ENCODE data around the gene LRRC8B.
"Not testable (repeated sequence)": the region's sequence is repeated elsewhere in the genome, so short reads cannot be mapped to it uniquely, and the experiment has no call there.

LRRC8B gene

DNA sequence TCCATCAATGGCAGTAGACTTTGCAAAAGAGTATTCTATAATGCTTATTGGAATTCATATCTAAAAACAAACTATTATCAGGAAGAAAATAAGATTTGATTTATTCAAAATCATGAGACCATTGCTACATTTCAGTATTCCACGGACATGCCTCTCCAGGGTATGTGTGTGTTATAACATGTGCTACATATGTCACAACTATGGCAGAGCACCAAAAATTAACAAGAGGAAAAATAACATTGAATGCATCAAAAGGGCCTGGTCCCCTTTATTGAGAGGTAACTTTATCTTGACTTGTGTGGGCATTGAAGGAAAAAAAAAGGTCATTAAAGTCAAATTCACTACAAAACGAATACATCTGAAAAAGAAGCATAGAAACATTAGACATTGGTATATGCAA lies 22.6 kb upstream of the LRRC8B start:
- H3K27me3 ChIP-seq (ENCODE audit: control insufficient read depth, insufficient read depth, low read length) = peaks cover 2% of the 10 kb centered on the region; the same call in 1 of the 2 replicates
- no peak overlapping the region for H3K9ac ChIP-seq (ENCODE audit: low read length)
- H3K4me1 ChIP-seq (ENCODE audit: control insufficient read depth, insufficient read depth, low read length) = no peaks in the 10 kb centered on the region
- H3K9me3 ChIP-seq (ENCODE audit: control insufficient read depth, insufficient read depth, low read depth, low read length) = no peaks in the 10 kb centered on the region
- no peak overlapping the region for H3K27ac ChIP-seq (ENCODE audit: low read depth, low read length)
- no peak overlapping the region for H3K4me3 ChIP-seq (ENCODE audit: low read depth, low read length)
- no peaks in the 10 kb centered on the region for H3K36me3 ChIP-seq (ENCODE audit: control insufficient read depth, insufficient read depth, low read length)

DNA sequence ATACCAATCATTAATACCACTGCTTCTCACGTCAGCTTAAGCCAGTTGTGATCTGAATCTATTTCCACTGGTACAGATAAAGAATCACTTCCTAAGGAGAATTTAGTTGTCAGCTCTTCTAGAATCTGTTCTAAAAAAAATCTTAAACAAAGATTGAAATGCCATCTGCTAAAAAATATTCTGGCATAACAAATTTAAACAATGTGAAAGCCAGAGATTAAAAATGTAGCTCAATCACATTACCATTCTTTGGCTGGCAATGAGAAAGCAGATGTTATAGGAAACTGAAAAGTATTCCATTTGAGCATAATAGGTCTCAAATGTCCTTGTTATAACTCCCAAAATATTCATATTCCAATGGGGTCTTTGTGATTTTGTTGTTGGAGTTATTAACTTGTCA lies 21.7 kb upstream of the LRRC8B start:
- Histone ChIP-seq H3K9ac (ENCODE audit: low read length) (no peak overlapping the region), H3K27ac (ENCODE audit: low read depth, low read length) (no peak overlapping the region), H3K4me1 (ENCODE audit: control insufficient read depth, insufficient read depth, low read length) (no peaks in the 10 kb centered on the region), H3K36me3 (ENCODE audit: control insufficient read depth, insufficient read depth, low read length) (no peaks in the 10 kb centered on the region), H3K4me3 (ENCODE audit: low read depth, low read length) (no peak overlapping the region), H3K27me3 (ENCODE audit: control insufficient read depth, insufficient read depth, low read length) (peaks cover 2% of the 10 kb centered on the region; the same call in 1 of the 2 replicates), H3K9me3 (ENCODE audit: control insufficient read depth, insufficient read depth, low read depth, low read length) (no peaks in the 10 kb centered on the region)

DNA sequence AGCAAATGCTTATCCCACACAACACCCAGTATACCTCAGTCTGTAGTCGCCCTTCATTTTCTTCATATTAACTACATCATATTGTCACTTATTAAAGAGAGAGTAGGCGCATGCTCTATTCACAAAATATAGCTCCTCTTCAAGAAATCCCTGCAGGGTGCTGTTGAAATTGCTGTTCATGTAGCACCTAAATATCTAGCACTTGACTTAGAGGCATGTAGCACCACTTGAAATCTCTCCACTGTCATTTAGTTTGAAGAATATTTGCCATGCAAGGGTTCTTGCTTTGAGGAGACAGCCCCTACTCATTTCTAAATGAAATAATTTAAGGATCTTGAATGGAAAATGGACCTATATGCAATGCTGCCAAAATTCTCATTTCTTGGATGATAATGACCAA lies 20.9 kb upstream of the LRRC8B start:
- H3K9ac ChIP-seq (ENCODE audit: low read length) = no peak overlapping the region
- no peak overlapping the region for H3K27ac ChIP-seq (ENCODE audit: low read depth, low read length)
- no peaks in the 10 kb centered on the region for H3K36me3 ChIP-seq (ENCODE audit: control insufficient read depth, insufficient read depth, low read length)
- no peak overlapping the region for H3K4me3 ChIP-seq (ENCODE audit: low read depth, low read length)
- peaks cover 4% of the 10 kb centered on the region; the same call in 1 of the 2 replicates for H3K9me3 ChIP-seq (ENCODE audit: control insufficient read depth, insufficient read depth, low read depth, low read length)
- peaks cover 2% of the 10 kb centered on the region; the same call in 1 of the 2 replicates for H3K27me3 ChIP-seq (ENCODE audit: control insufficient read depth, insufficient read depth, low read length)
- no peaks in the 10 kb centered on the region for H3K4me1 ChIP-seq (ENCODE audit: control insufficient read depth, insufficient read depth, low read length)

DNA sequence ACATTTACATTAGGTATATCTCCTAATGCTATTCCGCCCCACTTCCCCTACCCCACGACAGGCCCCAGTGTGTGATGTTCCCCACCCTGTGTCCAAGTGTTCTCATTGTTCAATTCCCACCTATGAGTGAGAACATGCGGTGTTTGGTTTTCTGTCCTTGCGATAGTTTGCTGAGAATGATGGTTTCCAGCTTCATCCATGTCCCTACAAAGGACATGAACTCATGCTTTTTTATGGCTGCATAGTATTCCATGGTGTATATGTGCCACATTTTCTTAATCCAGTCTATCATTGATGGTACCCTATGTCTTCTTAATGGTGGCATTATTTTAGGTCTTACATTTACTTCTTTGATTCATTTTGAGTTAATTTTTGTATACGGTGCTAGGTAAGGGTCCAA lies 14.6 kb upstream of the LRRC8B start:
- not testable (repeated sequence) for H3K9me3 ChIP-seq (ENCODE audit: control insufficient read depth, insufficient read depth, low read depth, low read length); H3K36me3 ChIP-seq (ENCODE audit: control insufficient read depth, insufficient read depth, low read length); H3K27ac ChIP-seq (ENCODE audit: low read depth, low read length); H3K4me1 ChIP-seq (ENCODE audit: control insufficient read depth, insufficient read depth, low read length); H3K4me3 ChIP-seq (ENCODE audit: low read depth, low read length); H3K9ac ChIP-seq (ENCODE audit: low read length); H3K27me3 ChIP-seq (ENCODE audit: control insufficient read depth, insufficient read depth, low read length)

DNA sequence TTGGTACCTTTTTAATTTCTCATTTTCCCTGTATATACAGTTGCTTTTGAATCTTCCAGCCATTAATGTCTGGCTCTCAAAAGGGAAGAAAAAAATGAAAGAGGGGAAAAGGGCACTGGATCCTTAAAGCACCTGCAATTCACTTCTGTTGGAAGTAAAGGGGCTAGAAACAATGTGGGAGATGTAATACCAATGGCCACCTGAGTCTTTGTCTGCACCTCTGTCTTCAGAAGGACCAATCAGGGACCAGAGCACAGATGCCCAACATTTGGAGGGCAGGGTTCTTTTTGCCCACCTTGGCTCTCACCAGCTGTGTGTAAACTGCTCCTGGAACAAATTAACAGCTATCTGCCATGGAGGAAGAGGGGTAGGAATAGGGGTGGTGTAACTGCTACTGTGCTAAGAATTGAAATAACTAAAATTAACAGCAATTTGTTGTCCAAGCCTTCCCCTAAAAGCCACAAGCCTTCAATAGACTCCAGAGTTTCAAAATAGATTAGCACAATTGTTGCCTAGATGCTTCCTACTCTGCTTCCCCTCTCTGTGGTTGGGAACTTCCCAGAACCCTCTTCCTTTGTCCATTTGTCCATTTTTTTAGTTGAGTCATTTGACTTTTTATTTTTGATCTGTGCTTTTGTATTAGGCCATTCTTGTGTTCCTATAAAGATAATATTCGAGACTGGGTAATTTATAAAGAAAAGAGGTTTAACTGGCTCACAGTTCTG lies 11.5 kb upstream of the LRRC8B start:
- no peak overlapping the region for H3K9ac ChIP-seq (ENCODE audit: low read length)
- H3K27me3 ChIP-seq (ENCODE audit: control insufficient read depth, insufficient read depth, low read length) = no peaks in the 10 kb centered on the region
- peaks cover 3% of the 10 kb centered on the region; the same call in 1 of the 2 replicates for H3K9me3 ChIP-seq (ENCODE audit: control insufficient read depth, insufficient read depth, low read depth, low read length)

DNA sequence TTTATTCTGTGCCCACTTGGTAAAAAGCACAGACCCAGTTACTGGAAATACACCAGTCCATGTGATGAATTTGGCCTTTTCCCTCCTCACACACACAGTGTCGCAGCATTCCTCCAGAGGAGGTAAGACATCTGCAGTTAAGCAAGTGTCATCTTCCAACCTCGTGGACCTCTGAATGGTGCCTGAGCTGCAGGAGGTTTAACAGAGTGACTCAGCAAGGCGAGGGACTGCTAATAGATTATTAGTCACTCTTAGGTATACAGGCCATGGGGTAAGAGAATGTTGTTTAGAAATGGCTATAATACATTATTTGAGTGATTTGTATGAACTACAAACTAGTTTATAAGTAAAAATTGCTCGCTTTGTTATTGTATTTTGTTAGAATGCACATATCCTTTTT lies 8.6 kb upstream of the LRRC8B start:
- H3K4me1 ChIP-seq (ENCODE audit: control insufficient read depth, insufficient read depth, low read length) = peaks cover 2% of the 10 kb centered on the region; the same call in 1 of the 2 replicates
- no peak overlapping the region for H3K9ac ChIP-seq (ENCODE audit: low read length)
- H3K4me3 ChIP-seq (ENCODE audit: low read depth, low read length) = no peak overlapping the region
- H3K36me3 ChIP-seq (ENCODE audit: control insufficient read depth, insufficient read depth, low read length) = no peaks in the 10 kb centered on the region
- no peak overlapping the region for H3K27ac ChIP-seq (ENCODE audit: low read depth, low read length)
- no peaks in the 10 kb centered on the region for H3K27me3 ChIP-seq (ENCODE audit: control insufficient read depth, insufficient read depth, low read length)
- no peaks in the 10 kb centered on the region; the same call in 1 of the 2 replicates for H3K9me3 ChIP-seq (ENCODE audit: control insufficient read depth, insufficient read depth, low read depth, low read length)

More for the DNA sequence above, 11.5 kb upstream of the LRRC8B start:
- no peaks in the 10 kb centered on the region for H3K36me3 ChIP-seq (ENCODE audit: control insufficient read depth, insufficient read depth, low read length)
- no peak overlapping the region for H3K4me3 ChIP-seq (ENCODE audit: low read depth, low read length)
- H3K27ac ChIP-seq (ENCODE audit: low read depth, low read length) = no peak overlapping the region
- peaks cover 2% of the 10 kb centered on the region; the same call in 1 of the 2 replicates for H3K4me1 ChIP-seq (ENCODE audit: control insufficient read depth, insufficient read depth, low read length)

DNA sequence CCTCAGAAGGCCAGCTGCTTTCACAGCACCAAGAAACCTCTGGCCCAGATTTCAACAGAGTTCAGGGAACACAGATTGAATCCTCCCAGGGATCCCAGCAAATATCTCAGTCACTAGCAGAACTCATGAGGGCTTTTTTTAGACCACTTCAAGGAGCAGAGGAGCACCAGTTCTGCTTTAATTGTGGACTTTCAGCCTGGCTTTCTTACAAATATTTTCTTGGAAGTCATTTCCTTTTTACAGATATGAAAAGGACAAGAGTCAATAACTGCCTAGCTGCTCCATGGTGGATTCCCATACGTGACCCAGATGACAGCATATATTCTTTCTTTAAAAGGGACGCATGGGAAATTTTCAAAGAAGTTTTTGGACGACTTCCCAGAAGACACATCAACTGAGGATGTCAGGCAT lies 6.4 kb upstream of the LRRC8B start:
- Histone ChIP-seq H3K9me3 (ENCODE audit: control insufficient read depth, insufficient read depth, low read depth, low read length) (no peaks in the 10 kb centered on the region; the same call in 1 of the 2 replicates), H3K27me3 (ENCODE audit: control insufficient read depth, insufficient read depth, low read length) (no peaks in the 10 kb centered on the region), H3K4me1 (ENCODE audit: control insufficient read depth, insufficient read depth, low read length) (peaks cover 2% of the 10 kb centered on the region; the same call in 1 of the 2 replicates), H3K4me3 (ENCODE audit: low read depth, low read length) (no peak overlapping the region), H3K9ac (ENCODE audit: low read length) (no peak overlapping the region), H3K27ac (ENCODE audit: low read depth, low read length) (no peak overlapping the region), H3K36me3 (ENCODE audit: control insufficient read depth, insufficient read depth, low read length) (no peaks in the 10 kb centered on the region)

DNA sequence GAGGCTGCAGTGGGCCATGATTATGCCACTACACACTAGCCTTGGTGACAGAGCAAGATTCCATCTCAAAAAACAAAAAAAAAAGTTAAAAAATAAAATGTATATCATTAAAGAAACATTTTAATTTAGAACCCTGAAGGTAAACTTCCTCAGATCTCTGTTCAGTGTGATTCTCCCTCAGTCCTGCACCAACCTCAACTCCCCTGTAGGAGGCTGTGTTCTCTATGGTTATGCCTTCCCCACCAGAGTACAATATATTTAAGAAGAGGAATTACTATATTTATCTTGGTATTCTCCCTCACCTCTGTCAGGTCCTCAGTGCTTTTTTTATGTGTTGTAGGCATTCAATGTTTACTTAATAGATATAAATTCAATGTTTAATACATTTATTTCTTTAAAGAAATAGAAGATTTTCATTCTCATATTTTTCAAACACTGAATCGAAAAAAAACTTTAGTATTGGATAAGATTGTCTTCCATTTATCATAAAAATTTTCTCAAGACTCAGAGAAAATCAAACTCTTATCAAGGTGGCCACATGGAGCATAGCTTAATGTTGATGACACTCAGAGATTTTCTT lies 4.8 kb upstream of the LRRC8B start:
- no peak overlapping the region for H3K9ac ChIP-seq (ENCODE audit: low read length)
- H3K4me3 ChIP-seq (ENCODE audit: low read depth, low read length) = no peak overlapping the region
- no peaks in the 10 kb centered on the region for H3K36me3 ChIP-seq (ENCODE audit: control insufficient read depth, insufficient read depth, low read length)
- H3K9me3 ChIP-seq (ENCODE audit: control insufficient read depth, insufficient read depth, low read depth, low read length) = no peaks in the 10 kb centered on the region
- H3K4me1 ChIP-seq (ENCODE audit: control insufficient read depth, insufficient read depth, low read length) = peaks cover 11% of the 10 kb centered on the region
- H3K27ac ChIP-seq (ENCODE audit: low read depth, low read length) = no peak overlapping the region
- H3K27me3 ChIP-seq (ENCODE audit: control insufficient read depth, insufficient read depth, low read length) = no peaks in the 10 kb centered on the region

DNA sequence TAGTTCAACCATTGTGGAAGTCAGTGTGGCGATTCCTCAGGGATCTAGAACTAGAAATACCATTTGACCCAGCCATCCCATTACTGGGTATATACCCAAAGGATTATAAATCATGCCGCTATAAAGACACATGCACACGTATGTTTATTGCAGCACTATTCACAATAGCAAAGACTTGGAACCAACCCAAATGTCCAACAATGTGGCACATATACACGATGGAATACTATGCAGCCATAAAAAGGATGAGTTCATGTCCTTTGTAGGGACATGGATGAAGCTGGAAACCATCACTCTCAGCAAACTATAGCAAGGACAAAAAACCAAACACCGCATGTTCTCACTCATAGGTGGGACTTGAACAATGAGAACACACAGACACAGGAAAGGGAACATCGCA lies 2.7 kb upstream of the LRRC8B start:
- peaks cover 15% of the 10 kb centered on the region for H3K4me1 ChIP-seq (ENCODE audit: control insufficient read depth, insufficient read depth, low read length)
- not testable (repeated sequence) for H3K9me3 ChIP-seq (ENCODE audit: control insufficient read depth, insufficient read depth, low read depth, low read length); H3K4me3 ChIP-seq (ENCODE audit: low read depth, low read length); H3K27me3 ChIP-seq (ENCODE audit: control insufficient read depth, insufficient read depth, low read length); H3K9ac ChIP-seq (ENCODE audit: low read length); H3K36me3 ChIP-seq (ENCODE audit: control insufficient read depth, insufficient read depth, low read length); H3K27ac ChIP-seq (ENCODE audit: low read depth, low read length)

DNA sequence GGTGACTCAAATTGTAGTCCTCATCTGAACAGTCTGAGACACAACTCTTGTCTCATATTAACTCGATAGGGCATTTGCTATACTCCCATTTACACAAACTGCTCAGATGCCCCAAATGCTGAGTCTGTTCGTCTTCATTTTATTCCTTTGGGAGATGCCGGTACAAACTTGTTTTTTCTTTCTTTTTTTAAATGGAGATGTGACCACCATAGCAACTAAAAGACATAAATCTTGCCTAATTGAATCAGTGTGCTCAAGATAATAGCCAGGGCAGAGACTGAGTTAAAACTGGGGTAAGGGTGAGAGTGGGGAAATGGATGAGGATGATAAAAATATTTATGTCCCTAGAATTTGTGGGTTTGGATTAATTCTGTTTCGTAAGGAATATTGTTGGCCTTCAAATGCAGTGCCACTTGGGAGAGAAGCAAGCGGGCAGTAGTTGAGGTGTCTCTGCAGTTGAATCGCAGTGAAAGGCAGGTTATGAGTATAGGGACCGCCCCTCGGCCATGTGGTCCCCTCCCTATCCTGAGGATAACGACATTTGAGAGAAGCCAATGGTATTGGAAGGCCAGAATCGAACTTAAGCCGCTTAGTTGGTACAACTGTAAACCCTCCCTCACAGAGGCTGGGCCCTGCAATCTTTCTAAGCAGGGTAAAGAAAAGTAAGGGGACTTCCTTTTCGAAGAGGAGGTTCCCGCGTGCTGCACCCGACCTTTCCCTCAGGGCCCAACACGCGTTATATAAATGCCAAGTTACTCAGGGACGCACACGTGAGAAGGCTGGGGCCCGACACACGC lies 859 bp upstream of the LRRC8B start:
- peak overlapping the region; percentile 81 for H3K27ac ChIP-seq (ENCODE audit: low read depth, low read length)
- no peaks in the 10 kb centered on the region for H3K27me3 ChIP-seq (ENCODE audit: control insufficient read depth, insufficient read depth, low read length)
- H3K36me3 ChIP-seq (ENCODE audit: control insufficient read depth, insufficient read depth, low read length) = no peaks in the 10 kb centered on the region
- peak overlapping the region; percentile 93 for H3K4me3 ChIP-seq (ENCODE audit: low read depth, low read length)
- H3K9ac ChIP-seq (ENCODE audit: low read length) = peak overlapping the region; percentile 94
- H3K9me3 ChIP-seq (ENCODE audit: control insufficient read depth, insufficient read depth, low read depth, low read length) = no peaks in the 10 kb centered on the region
- H3K4me1 ChIP-seq (ENCODE audit: control insufficient read depth, insufficient read depth, low read length) = peaks cover 28% of the 10 kb centered on the region

All from HUES6 (cell line).